HEK293 (cell line): ENCODE results near the gene GGTA1.

Experiments used
- KLF10 ChIP-seq: fragments of 450-650 bp; IDR thresholded peaks from 2 replicates; pipeline ENCODE4 v1.5.1; 2018; ENCODE audit warnings: missing biosample characterization, mild to moderate bottlenecking, missing genetic modification characterization
- KLF17 ChIP-seq: fragments of 450-650 bp; formaldehyde crosslinking; IDR thresholded peaks from 2 replicates; pipeline ENCODE4 v1.5.1; 2016; ENCODE audit warnings: missing biosample characterization, missing genetic modification characterization
- KLF9 ChIP-seq: fragments of 450-650 bp; formaldehyde crosslinking; IDR thresholded peaks from 2 replicates; pipeline ENCODE4 v1.5.1; 2016; ENCODE audit warnings: missing biosample characterization, missing genetic modification characterization, low read depth
- MZF1 ChIP-seq: fragments of 450-650 bp; formaldehyde crosslinking; IDR thresholded peaks from 2 replicates; pipeline ENCODE4 v1.5.1; 2017; ENCODE audit warnings: missing biosample characterization, missing genetic modification characterization, borderline replicate concordance
- RBAK ChIP-seq: fragments of 450-650 bp; formaldehyde crosslinking; IDR thresholded peaks from 2 replicates; pipeline ENCODE4 v1.5.1; 2016; ENCODE audit warnings: missing biosample characterization, missing genetic modification characterization
- SP3 ChIP-seq: fragments of 450-650 bp; formaldehyde crosslinking; IDR thresholded peaks from 2 replicates; pipeline ENCODE4 v1.5.1; 2016; ENCODE audit warnings: missing biosample characterization, missing genetic modification characterization
- SP7 ChIP-seq: fragments of 450-650 bp; formaldehyde crosslinking; IDR thresholded peaks from 2 replicates; pipeline ENCODE4 v1.5.1; 2016; ENCODE audit warnings: missing biosample characterization, missing genetic modification characterization
- WT1 ChIP-seq: fragments of 450-650 bp; formaldehyde crosslinking; IDR thresholded peaks from 2 replicates; pipeline ENCODE4 v1.5.1; 2016; ENCODE audit warnings: missing biosample characterization, missing genetic modification characterization
- YY1 ChIP-seq: fragments of 450-650 bp; formaldehyde crosslinking; IDR thresholded peaks from 2 replicates; pipeline ENCODE4 v1.5.1; 2018; ENCODE audit warnings: missing biosample characterization, missing genetic modification characterization
- ZBTB1 ChIP-seq: fragments of 450-650 bp; formaldehyde crosslinking; IDR thresholded peaks from 2 replicates; pipeline ENCODE4 v1.5.1; 2016; ENCODE audit warnings: missing biosample characterization, missing genetic modification characterization
- ZBTB10 ChIP-seq: fragments of 450-650 bp; formaldehyde crosslinking; IDR thresholded peaks from 2 replicates; pipeline ENCODE4 v1.5.1; 2016; ENCODE audit warnings: missing biosample characterization, missing genetic modification characterization
- ZBTB26 ChIP-seq: fragments of 450-650 bp; formaldehyde crosslinking; optimal IDR thresholded peaks from 2 replicates; pipeline ENCODE3; 2016; ENCODE audit warnings: missing biosample characterization, mild to moderate bottlenecking, missing genetic modification characterization
- ZBTB8A ChIP-seq: fragments of 450-650 bp; formaldehyde crosslinking; IDR thresholded peaks from 2 replicates; pipeline ENCODE4 v1.5.1; 2016; ENCODE audit warnings: missing biosample characterization, missing genetic modification characterization
- ZEB2 ChIP-seq: fragments of 450-650 bp; formaldehyde crosslinking; IDR thresholded peaks from 2 replicates; pipeline ENCODE4 v1.5.1; 2016; ENCODE audit warnings: missing biosample characterization, missing genetic modification characterization
- ZFHX2 ChIP-seq: fragments of 450-650 bp; formaldehyde crosslinking; conservative IDR thresholded peaks from 2 replicates; pipeline ENCODE4 v1.5.1; 2016; ENCODE audit warnings: missing biosample characterization, missing genetic modification characterization
- ZNF2 ChIP-seq: fragments of 450-650 bp; formaldehyde crosslinking; IDR thresholded peaks from 2 replicates; pipeline ENCODE4 v1.5.1; 2016; ENCODE audit warnings: missing biosample characterization, missing genetic modification characterization
- ZNF221 ChIP-seq: fragments of 450-650 bp; formaldehyde crosslinking; IDR thresholded peaks from 2 replicates; pipeline ENCODE4 v1.5.1; 2017; ENCODE audit warnings: missing biosample characterization, missing genetic modification characterization, borderline replicate concordance
- ZNF274 ChIP-seq, 2 experiments: fragments of 200-500 bp in 1 of 2; fragments of 450-650 bp in 1 of 2; sonication (Bioruptor generic) in 1 of 2; formaldehyde crosslinking in 1 of 2; IDR thresholded peaks; 2 replicates each; pipeline versions ENCODE4 v1.5.1 to v1.6.1; 2014 to 2016; ENCODE audit warnings: borderline replicate concordance in 1 of 2, inconsistent platforms in 1 of 2, low read length in 1 of 2, missing biosample characterization in 1 of 2, missing genetic modification characterization in 1 of 2
- ZNF394 ChIP-seq: fragments of 450-650 bp; formaldehyde crosslinking; IDR thresholded peaks from 2 replicates; pipeline ENCODE4 v1.5.1; 2016; ENCODE audit warnings: missing biosample characterization, missing genetic modification characterization, mild to moderate bottlenecking, moderate library complexity, borderline replicate concordance
- ZNF398 ChIP-seq: fragments of 450-650 bp; formaldehyde crosslinking; IDR thresholded peaks from 2 replicates; pipeline ENCODE4 v1.5.1; 2017; ENCODE audit warnings: missing biosample characterization, missing genetic modification characterization
- ZNF449 ChIP-seq: fragments of 450-650 bp; formaldehyde crosslinking; IDR thresholded peaks from 2 replicates; pipeline ENCODE4 v1.5.1; 2017; ENCODE audit warnings: missing biosample characterization, mild to moderate bottlenecking, missing genetic modification characterization, moderate library complexity
- ZNF501 ChIP-seq: fragments of 450-650 bp; formaldehyde crosslinking; IDR thresholded peaks from 2 replicates; pipeline ENCODE4 v1.5.1; 2016; ENCODE audit warnings: missing biosample characterization, missing genetic modification characterization
- ZNF555 ChIP-seq: fragments of 450-650 bp; formaldehyde crosslinking; conservative IDR thresholded peaks from 2 replicates; pipeline ENCODE4 v1.5.1; 2017; ENCODE audit warnings: missing biosample characterization, mild to moderate bottlenecking, missing genetic modification characterization, inconsistent platforms
- ZNF561 ChIP-seq: fragments of 450-650 bp; IDR thresholded peaks from 2 replicates; pipeline ENCODE4 v1.5.1; 2018; ENCODE audit warnings: missing biosample characterization, missing genetic modification characterization, borderline replicate concordance
- ZNF580 ChIP-seq: fragments of 450-650 bp; formaldehyde crosslinking; IDR thresholded peaks from 2 replicates; pipeline ENCODE4 v1.5.1; 2016; ENCODE audit warnings: missing biosample characterization, missing genetic modification characterization
- ZNF629 ChIP-seq: fragments of 450-650 bp; formaldehyde crosslinking; IDR thresholded peaks from 2 replicates; pipeline ENCODE4 v1.5.1; 2017; ENCODE audit warnings: missing biosample characterization, missing genetic modification characterization
- ZNF660 ChIP-seq: fragments of 450-650 bp; IDR thresholded peaks from 2 replicates; pipeline ENCODE4 v1.5.1; 2018; ENCODE audit warnings: missing biosample characterization, mild to moderate bottlenecking, missing genetic modification characterization
- ZNF692 ChIP-seq: fragments of 450-650 bp; formaldehyde crosslinking; IDR thresholded peaks from 2 replicates; pipeline ENCODE4 v1.5.1; 2016; ENCODE audit warnings: missing biosample characterization, missing genetic modification characterization

Gene GGTA1

GRCh38 chr9:121499427-121500164 lies at the start of gene GGTA1 (continued):
- peak; percentile 65; the same call in 1 of the 2 replicates for TF ChIP-seq ZNF449 (tag by site-specific recombination)
- 0 out of 2 replicates have a peak, but pooled peaks have one; percentile 54 for TF ChIP-seq ZBTB1 (tag by site-specific recombination)
- peak; percentile 21; the same call in 1 of the 2 replicates for TF ChIP-seq ZNF629 (tag by site-specific recombination)
- peak; percentile 43; the same call in 1 of the 2 replicates for TF ChIP-seq ZNF394 (tag by site-specific recombination)
- peak; percentile 66; the same call in 1 of the 2 replicates for TF ChIP-seq MZF1 (tag by site-specific recombination)
- 0 out of 2 replicates have a peak, but pooled peaks have one; percentile 60 for TF ChIP-seq KLF17 (tag by site-specific recombination)
- TF ChIP-seq ZNF398, result peak; percentile 78
- TF ChIP-seq ZNF561, result 0 out of 2 replicates have a peak, but pooled peaks have one; percentile 53
- peak; percentile 73; the same call in 1 of the 2 replicates for TF ChIP-seq ZBTB10
- TF ChIP-seq ZBTB26 (tag by site-specific recombination), result peak; percentile 71
- no peak for TF ChIP-seq ZNF555 (tag by site-specific recombination)
- no peak for TF ChIP-seq RBAK (tag by site-specific recombination)
- peak; percentile 72; the same call in 1 of the 2 replicates for TF ChIP-seq ZFHX2 (tag by site-specific recombination)
- TF ChIP-seq ZNF692 (tag by site-specific recombination), result peak; percentile 54; the same call in 1 of the 2 replicates
- TF ChIP-seq ZNF221 (tag by site-specific recombination), result no peak
- TF ChIP-seq WT1 (tag by site-specific recombination), result 0 out of 2 replicates have a peak, but pooled peaks have one; percentile 19
- peak; percentile 84 for TF ChIP-seq ZNF501
- TF ChIP-seq ZBTB8A (tag by site-specific recombination), result peak; percentile 67
- TF ChIP-seq SP7 (tag by site-specific recombination), result peak; percentile 34; the same call in 1 of the 2 replicates
- peak; percentile 39; the same call in 1 of the 2 replicates for TF ChIP-seq KLF10 (tag by site-specific recombination)
- peak; percentile 64 for TF ChIP-seq SP3 (tag by site-specific recombination)
- TF ChIP-seq ZEB2 (tag by site-specific recombination), result 0 out of 2 replicates have a peak, but pooled peaks have one; percentile 51
- TF ChIP-seq KLF9 (tag by site-specific recombination), result 0 out of 2 replicates have a peak, but pooled peaks have one; percentile 27
- TF ChIP-seq ZNF2 (tag by site-specific recombination), result peak; percentile 73
- TF ChIP-seq ZNF580 (tag by site-specific recombination), result 0 out of 2 replicates have a peak, but pooled peaks have one; percentile 18
- peak; percentile 78; the same call in 1 of the 2 replicates for TF ChIP-seq ZNF660
- TF ChIP-seq ZNF274 (IDR thresholded peaks at IDR 0.05; ENCODE audit: low read length), result no peak
- TF ChIP-seq ZNF274 (tag by site-specific recombination; IDR thresholded peaks at IDR 0.05; ENCODE audit: borderline replicate concordance), result no peak
- TF ChIP-seq YY1 (tag by site-specific recombination), result no peak
